HG02763 (cell line): Measurements from ENCODE around the gene CITED2.
"Not testable (repeated sequence)": the region's sequence is repeated elsewhere in the genome, so short reads cannot be mapped to it uniquely, and the experiment has no call there.

Source experiments
- ATAC-seq: cut with Tn5 transposase; IDR thresholded peaks from one replicate; pipeline ENCODE4 v1.9.1; 2021; ENCODE audit warnings: mild to moderate bottlenecking, moderate library complexity; ENCODE audit not compliant: unreplicated experiment

Gene CITED2, protein sequence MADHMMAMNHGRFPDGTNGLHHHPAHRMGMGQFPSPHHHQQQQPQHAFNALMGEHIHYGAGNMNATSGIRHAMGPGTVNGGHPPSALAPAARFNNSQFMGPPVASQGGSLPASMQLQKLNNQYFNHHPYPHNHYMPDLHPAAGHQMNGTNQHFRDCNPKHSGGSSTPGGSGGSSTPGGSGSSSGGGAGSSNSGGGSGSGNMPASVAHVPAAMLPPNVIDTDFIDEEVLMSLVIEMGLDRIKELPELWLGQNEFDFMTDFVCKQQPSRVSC

DNA sequence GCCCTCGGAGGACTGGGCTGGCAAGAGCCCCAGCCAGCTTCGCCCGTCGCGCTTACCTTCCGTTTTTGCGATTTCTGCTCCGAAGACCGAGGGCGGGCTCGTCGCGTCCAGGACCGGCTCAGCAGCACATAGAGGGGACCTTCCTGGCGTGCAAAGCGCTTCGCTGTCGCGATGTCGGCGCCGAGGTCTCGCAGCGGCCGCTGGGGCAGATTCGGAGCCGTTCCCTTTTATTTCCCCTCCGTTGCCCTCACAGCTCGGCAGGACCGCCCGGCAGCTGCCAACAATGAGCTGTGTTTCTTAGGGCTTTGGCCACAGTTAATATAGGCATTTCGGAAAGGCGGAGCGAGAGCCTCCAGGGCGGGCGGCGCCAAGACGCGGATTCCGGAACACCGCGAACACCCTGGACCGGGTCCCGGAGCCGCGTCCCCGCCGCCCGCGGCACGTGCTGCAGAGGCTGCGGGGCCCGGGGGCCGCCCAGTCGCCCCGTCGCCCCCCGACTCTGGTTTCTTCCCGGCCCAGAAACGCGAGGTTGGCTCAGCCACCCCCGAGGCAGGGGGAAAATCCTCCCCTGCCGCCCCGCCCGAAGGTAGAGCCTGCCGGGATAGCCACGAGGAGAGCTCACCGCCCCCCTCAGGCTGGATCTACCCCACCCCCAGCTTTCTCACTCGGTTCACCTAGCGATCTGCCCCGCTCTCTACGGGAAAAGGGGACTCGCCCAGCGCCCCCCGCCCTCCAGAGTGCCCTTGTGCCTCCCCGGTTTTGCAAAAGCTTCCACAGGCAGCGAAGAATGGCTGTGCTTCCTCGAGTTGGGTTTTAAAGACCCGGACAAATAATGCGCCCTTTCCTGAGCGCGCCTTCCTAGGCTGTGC is at the start of gene CITED2:
Gene CITED2 (minus strand): TSS at position 292 of the 869 bp plus-strand sequence. CDS start 704 bp downstream, outside the sequence.
- peak; percentile 60 for ATAC-seq

DNA sequence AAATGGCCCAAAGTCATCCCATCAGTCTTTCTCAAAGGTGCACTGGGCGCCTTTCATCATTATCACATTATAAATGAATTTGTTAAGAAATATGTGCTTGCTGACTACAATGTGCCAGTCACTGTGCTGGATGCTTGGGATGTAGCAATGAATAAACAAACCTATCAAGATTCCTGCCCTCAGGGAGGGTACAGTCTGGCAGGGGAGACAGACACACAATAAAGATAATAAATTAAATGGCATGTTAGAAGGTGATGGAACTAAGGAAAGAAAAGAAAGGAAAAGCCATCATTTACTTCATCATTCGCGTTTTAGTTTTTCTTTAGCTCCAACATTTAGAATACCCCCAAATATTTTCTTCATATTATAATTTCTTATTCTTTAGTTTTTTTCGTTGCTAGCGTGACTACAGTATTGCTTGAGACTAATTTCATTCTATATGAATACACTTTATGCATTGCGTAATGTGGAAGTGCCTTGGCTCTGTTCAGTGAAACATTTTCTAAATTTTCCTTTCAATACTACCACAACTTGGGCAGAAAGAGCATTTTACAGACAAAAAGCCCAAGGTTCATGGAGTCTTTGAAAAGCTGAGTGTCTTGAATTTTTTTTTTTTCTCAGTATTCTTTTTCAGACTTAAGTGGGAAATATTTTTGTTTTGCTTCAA is 48.7 kb upstream of the CITED2 start:
- ATAC-seq: no peak

DNA sequence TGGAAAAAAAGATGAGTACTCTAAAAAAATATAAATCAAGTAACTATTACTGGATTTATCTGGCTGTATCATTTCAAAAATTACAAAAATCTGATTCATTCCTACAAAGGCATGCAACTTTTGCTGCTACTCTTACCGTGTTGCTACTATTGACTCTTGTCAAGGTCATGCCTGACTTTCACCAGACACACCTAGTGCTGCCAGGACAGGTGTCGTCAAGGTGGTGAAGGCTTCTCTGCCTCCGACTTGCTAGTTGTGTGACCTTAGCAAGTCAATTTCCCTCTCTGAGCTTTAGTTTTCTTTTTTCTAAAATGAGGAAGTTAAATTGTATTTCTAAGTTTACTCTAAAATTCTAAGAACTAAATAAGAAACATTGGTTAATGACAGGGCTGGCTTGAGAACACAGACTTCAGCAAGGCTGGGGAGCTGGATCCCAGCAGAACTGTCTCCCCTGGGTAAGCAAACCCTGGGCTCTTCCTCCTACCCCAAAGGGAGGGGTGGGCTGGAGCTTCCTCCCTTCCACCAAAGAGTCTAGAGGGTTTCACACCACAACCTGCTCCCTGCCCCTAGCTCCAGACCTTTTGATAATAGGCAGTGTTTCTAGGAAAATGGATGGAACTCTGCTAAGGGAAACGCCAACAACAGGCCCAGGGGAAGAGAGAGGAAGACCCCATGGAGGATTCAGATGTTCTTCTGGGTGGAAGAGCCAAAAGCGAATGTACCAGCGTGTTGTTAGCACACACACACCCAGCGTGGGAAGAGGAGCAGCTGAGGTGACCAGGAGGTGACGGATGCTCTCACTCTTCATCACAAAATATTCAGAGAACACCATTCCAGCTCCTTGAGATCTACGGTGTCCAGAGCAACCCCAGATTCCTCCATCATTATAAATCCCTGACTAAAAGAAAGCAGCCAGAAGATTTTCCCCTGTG is 47.9 kb upstream of the CITED2 start:
- no peak for ATAC-seq

DNA sequence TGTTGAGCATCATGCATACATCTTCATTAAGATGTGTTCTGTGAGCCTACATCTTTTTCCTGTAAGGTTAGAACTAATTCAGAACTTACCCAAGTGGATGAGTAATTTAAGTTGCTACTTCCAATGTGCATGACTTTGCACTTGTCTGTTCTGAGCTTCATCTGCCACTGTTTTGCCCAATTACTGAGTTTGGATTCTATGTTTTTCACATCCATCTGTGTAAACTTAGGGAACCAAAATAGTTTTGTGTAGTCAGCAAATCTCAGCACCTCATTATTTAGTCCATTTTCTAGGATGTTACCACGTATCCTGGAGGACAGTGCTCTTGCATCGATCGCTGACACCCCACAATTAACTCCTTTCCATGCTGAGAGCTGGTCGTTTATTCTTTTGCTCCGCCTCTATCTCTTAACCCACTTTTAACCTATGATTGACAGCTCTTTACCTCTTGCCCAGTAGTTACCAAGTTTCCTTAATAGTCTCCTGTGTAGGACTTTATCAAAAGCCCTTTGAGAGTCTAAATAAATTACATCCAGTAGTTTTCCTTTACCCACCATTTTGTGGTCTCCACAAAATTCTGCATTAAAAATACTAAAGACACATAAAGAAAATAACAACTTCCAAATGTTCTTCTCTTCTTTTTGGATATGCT is 44.2 kb upstream of the CITED2 start:
- no peak for ATAC-seq

DNA sequence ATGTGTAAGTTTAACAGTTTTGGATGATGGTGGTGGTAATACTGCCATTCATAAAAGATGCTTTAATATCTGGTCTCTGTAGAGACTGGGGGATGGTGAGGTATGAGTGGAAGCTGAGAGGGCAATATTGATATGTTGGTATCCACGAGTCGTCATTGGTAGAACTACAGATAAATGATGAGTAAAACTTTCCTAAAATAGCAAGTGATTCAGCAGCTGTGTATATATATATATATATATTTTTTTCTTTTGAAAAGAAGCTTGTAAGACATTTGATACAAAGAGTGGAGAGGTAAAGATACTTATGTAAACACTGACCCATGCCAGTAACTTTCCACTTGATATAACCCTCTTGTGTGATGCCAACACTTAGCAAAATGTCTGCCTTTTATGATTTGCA is 41.7 kb upstream of the CITED2 start:
- no peak for ATAC-seq

DNA sequence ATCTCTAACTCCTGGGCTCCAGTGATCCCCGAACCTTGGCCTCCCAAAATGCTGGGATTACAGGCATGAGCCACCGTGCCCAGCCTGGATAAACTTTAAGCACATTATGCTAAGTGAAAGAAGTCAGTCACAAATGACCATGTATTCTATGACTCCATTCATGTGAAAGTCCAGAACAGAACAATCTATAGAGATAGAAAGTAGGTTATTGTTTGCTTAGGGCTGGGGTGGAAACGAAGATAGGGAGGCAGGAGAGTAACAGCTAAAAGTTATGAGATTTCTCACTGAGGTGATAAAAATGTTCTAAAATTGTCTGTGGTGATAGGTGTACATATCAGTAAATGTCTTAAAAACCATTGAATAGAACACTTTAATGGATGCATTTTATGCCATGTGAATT is 40.9 kb upstream of the CITED2 start:
- no peak for ATAC-seq

DNA sequence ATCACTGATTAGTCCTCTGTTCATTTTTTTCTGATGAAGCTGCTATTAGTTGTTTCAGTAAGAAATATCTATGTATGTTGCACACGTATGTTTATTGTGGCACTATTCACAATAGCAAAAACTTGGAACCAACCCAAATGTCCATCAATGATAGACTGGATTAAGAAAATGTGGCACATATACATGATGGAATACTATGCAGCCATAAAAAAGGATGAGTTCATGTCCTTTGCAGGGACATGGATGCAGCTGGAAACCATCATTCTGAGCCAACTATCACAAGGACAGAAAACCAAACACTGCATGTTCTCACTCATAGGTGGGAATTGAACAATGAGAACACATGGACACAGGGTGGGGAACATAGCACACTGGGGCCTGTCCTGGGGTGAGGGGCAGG is 37.7 kb upstream of the CITED2 start:
- ATAC-seq: not testable (repeated sequence)

DNA sequence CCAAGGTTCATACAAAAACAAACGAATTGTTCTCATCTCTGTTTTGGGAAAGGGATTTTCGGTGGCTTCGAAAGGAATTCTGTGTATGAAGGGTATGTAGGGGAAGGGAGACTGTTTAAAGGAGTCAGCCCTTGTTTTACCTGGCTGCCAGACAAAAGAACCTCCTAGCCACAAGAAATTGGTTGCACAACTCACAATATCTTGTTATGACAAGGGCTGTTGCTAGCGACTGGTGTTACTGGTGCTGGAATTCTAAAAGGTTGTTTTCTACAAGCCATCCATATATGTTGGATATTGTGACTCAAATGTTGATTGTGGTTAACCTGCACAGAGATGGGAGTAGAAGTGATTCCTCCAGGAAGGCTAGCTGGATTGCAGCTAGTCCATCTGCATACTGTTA is 34.6 kb upstream of the CITED2 start:
- ATAC-seq: no peak

DNA sequence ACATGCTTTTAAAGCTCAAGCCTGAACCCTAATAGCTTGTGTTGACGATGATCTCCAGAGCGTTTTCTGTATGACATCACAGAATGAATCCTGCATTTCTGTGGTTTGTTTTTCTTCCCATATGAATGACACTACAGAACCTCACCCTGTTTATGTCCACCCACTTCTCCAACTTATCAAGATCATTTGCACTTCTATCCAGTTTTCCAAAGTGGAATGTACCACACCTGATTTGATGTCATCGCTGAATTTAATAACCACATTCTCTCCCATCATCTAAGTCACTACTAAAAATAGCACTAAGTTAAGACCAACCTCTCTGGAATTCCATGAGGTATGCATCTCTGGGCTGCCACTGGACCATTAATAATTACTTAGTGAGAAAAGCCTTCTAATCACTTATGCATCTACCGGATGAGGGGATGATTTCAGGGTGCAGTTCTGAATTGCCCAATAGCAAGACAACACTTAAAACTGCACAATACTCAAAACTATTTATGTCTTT is 33.3 kb upstream of the CITED2 start:
- no peak for ATAC-seq

DNA sequence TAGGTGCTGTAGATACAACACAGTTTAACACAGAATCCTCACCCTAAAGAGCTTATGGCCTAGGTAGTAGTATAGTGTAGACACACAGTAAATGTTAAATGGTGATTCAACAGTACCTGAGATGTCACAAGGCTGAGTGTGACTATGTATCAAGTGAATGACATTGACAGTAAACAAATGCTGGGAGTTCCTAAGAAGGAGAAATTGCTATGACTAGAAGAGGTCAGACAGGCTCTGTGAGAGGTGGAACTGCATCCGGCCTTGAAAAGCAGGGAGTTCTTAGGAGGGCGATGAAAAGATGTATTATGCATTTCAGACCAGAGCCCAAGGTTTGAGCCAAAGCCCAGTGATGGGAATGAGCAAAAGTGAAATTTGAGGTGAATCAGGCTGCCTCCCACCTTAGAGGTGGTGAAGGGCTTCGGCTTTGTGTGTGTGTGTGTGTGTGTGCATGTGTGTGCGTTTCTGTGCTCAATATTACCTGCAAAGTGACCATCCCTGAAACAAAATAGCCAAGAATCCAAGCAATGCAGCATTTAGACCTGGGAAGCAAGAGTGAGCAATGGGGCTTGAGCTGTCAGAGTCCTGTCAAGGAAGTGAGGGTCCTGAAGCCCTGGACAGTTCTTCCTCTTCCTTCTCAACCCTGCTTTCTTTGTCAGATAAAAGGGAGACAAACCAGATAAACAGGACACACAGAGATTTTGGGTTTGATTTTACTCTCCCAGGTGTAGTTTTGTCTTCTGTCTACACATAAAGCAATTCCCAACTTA is 32.3 kb upstream of the CITED2 start:
- ATAC-seq: no peak

DNA sequence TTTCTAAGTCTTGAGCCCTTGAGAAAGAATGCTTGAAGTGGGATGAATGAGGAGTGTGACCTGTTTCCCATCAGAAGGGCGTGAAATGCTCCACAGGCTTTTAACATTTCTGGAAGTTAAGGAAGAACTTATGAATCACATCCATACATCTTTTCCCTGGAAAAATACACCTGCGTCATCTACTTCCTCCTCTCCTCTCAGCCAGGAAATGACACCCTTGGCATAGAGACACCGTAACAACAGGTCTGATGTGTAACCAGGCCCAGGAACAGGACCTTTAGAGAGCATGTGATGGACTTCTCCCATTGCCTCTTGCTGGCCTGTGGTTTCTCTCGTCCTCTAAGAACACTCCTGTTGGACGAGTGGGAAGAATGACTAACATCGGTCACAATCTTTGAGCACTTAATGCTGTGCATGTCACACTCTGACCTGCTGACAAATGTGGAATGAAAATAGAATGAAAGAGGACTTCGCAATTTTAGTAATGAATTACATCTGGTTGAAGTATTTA is 28.5 kb upstream of the CITED2 start:
- no peak for ATAC-seq

DNA sequence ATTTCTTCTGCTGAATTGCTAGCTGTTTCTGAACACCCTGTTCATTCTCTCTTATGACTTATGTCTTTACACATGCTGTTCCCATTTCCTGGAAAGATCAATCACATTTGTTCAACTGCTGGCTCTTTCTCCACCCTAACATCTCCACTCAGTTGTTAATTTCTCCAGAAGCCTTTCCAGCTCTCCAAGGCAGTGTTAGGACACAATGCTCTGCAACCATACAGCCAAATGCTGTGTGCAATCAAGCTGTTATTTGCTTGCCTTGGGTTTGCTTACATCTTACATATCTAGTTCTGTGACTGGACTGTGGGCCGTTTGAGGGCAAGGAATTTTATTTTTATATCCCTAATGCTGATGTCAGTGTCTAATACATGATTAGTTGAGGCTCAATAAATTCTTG is 24.2 kb upstream of the CITED2 start:
- ATAC-seq: no peak

DNA sequence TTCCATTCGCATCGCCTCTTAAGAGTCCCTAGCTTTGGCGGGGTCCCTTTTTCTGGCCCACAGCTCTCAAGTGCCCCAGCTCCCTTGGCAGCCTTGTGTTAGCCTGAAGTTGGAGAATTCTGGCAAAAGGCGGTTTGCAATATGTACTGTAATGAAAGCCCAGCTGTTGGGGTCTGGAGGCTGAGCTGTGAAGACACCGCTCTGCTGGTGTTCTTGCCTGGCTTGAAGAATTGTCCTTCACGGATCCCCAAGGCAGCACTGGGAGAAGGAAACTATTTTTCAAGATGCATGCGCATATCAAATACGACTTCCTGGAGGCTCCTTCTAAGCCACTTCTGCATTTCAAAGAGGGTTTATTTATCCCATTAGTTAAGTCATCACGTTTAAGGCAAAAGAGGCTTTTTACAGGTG is 21.4 kb upstream of the CITED2 start:
- ATAC-seq: no peak

DNA sequence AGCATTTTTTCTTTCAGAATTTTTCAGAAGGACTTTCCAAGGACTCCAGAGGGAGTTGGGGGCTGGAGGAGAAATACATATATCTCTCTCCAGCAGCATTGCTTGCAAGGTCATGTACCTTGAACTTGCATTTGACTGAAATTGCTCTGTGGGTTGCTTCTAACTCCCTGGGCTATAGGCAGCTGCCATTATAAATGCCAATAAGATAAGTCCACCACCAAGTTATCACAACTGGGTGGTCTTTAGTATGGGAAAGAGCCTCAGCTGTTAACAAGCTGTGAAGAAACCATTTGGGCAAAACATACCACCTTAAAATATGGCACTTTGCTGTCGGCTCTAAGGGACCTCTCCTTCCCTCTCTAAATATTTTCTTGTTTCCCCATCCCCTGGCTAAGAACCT is 20.9 kb upstream of the CITED2 start:
- ATAC-seq: no peak

DNA sequence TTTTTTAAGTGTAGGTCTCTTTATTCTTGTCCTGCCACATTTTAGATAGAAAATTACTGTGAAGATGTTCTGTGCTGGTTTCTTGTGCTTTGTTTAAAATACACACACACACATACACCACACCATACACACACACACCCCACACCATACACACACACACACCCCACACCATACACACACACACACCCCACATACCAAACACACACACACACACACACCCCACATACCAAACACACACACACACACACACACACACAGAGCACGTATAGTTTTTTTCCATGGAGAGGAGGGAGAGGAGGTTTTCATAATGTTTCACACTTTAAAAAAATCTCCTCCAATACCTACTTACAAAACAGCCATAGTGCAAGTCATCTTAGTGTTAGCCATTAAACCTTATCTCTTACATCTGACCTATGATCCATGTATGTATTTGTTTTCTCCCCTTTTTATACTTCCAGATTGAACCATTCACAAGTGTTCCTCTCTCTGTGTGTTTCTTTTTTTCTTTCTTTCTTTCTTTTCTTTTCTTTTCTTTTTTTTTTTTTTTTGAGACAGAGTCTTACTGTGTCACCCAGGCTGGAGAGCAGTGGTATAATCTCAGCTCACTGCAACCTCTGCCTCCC is 19.7 kb upstream of the CITED2 start:
- ATAC-seq: no peak

DNA sequence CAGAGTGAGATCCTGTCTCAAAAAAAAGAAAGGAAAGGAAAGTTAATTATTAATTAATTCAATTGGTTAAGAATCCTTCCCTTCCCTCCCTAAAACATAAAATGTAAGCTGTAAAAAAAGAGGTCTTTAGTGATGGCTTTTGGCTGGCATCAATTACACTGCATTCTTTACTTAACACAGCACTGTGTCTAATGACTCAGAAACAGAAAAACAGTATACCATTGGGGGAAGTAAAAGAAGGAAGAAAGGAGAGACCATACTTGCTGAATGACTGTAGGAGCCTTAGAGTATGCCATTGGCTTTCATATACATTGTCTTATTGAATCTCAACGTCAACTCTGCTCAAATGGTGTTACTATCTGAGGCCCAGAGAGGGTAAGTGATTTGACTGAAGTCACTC is 18.3 kb upstream of the CITED2 start:
- ATAC-seq: peak; percentile 93

DNA sequence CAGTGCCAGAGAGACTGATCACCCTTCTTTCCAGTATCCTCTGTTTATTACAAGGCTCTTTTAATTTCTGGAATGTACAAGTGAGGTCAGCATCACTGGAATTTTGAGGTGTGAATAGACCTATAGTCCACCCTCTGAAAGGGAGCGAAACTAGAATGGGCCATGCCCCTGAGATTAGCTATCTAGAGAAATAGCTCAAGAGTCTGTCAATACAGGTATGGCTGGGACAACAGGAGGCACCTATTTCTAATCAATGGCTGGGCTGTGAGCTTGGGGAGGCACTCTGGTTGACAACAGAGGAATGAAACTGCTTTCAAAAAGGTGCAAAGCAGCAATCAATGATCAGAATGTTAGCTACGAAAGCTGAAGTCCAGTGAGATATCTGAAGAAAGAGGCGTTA is 17.3 kb upstream of the CITED2 start:
- no peak for ATAC-seq

DNA sequence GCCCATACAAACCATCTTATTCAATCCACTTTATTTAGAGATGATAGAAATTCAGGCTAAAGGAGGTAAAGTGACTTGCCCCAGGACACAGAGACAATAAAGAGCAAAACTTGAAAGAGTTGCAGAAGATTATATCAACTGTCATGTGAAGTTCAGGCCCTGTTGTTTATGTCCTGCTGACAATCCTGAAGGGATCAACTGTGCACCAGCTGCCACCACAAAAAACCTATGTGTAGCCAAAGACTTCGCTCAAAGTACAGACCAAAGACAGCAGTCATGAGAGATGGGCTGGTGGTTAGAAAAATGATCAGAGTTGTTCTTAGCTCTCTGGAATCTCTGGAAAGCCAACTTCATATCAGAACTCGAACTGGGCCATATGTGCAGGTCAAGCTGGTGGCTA is 16.0 kb upstream of the CITED2 start:
- ATAC-seq: no peak

DNA sequence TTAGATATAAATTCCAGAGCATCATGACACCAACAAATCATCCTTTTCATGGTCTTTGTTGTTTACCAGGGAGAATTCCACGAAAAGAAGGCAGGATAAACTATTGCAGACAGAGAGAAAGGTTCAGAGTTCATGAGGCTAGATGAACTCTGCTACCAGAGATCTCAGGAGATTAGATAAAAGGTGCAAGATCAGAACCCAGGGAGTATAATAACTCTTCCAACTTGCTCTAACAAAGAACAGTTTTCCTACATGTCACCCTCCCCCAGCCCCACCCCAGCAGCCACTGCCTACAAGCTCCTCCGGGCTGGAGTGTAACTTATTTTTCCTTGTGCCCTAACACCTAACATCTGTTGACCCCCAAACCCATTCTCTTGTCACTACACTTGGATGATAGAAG is 13.9 kb upstream of the CITED2 start:
- ATAC-seq: no peak
